Measurements from ENCODE around the gene COL26A1.
"Not testable (repeated sequence)": the region's sequence is repeated elsewhere in the genome, so short reads cannot be mapped to it uniquely, and the experiment has no call there.

COL26A1 gene

DNA sequence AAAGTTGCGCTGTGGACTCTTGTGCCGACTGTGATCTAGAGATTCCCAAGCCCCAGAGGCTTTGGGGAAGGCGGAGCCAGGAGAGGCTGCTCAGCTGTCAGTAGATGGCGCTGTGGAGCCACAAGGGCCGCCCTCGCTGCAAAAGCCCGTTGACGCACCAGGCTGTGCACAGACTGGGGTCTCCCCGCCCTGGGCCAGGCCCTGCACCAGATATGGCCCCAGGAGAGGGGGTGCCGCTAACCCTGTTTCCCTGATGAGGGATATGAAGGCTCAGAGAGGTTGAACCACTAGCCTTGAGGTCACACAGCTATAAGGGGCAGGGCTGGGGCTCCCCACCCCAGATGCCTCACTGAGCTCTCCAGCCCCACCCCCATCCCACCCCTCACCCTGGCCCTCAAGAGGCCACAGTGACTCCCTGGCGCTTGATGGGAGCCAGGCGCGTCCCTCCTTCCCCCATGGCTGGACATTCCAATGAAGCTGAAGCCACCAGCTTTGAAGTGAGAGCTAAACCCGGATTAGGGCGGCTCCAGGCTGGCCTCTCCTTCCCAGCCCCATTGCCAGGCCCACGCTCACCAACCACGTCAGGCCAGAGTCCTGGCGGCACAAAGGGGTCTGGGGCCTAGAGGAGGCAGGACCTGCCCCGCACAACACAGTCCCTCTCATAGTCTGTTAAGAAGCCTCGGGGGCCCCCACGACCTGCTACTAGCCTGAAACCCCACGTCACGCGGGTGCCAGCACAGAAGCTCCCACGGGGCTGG lies 240.0 kb downstream of the COL26A1 start:
- peak; percentile 44 to 76 for ATAC-seq

DNA sequence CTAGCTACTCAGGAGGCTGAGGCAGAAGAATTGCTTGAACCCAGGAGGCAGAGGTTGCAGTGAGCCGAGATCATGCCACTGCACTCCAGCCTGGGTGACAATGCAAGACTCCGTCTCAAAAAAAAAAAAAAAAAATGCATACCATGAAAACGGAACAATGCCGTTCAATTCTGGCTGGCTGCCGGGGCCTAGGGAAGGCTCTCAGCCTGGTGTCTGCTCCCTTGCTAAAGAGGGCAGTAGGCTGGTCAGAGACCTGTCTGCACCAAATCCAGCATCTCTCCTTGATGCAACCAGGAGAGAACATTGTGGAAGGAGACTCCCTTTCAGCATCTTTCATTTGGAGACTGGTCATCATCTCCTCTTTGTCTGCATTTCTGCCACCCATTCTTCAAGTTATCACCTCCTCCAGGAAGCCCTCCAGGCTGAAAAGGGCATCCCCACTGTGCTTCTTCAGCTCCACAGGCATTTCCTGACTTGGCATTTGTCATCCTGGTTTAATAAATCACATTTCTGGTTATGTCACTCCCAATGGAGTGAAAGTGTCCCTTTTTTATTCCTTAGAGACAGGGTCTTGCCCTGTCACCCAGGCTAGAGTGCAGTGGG lies 241.8 kb downstream of the COL26A1 start:
- ATAC-seq: no peak

DNA sequence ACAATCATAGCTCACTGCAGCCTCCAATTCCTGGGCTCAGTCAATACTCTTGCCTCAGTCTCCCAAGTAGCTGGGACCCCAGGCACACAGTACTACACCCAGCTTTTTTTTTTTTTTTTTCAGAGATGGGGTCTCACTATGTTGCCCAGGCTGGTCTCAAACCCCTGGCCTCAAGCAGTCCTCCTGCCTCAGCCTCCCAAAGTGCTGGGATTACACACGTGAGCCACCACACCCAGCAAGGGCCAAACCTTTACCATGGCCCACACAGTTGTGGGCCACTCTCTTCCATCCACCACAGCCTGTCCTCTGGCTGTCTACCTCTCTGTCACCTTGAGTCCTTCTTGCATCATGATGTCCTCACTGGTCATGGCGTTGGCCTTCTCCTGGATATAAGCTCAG lies 242.3 kb downstream of the COL26A1 start:
- not testable (repeated sequence) for ATAC-seq

DNA sequence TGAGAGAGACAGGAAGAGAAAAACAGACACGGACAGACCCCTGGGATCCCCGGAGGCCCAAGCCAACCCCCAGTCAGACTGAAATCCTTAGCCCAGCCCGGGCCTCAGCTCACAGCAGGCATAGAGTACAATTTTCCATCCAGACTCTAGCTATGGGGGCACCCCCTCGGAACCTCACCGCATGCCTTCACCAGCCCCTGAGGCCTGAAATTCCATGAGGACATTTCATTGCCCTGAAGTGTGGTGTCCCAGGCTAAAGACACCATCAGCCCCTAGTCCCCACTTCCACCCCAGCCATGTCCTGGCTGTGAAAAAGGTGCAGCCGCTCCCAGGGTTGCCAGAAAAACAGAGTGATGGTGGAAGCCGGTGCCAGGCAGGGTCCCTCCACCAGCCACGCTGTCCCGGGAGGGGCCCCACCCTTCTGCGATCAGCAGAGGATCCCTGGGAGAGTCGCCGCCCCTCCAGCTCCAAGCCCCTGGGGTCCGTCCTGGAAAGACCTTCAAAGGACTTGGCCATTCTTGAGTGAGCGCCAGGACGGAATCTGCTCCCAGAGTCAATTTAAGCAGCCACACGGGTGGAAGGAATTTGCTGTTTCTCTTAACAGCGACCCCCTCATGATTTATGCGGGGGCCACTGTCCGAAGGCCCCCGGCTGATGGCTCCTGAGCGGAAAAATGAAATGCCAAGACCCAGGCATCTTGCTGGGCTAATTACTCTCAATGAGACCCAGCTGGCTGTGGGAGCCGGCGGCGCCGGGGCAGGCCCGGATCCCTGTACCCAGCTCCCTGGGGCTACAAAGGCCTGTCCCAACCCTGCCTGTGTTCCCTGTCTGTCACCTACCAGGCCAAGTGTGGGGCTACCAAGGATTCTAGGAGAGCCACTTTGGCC lies 243.2 kb downstream of the COL26A1 start:
- no peak for ATAC-seq

DNA sequence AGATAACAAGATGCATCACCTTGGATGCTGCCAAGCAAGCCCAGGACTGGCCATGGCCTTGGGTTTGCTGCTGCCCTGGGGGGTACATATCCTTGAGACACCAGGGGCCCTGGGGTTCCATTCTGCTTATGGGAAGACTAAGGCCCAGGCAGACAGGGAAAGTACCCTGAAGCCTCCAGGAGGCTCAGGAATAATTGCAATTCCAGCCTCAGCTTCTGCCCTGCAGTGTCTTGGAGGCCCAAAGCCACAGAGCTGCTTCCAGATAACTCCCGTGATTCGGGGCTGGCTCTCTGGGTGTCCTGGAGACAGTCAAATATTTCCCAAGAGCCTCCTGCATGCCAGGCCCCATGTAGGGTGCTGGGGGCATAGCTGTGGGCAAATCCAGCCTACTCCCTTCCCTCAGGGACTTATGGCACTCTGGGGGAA lies 243.8 kb downstream of the COL26A1 start:
- ATAC-seq: no peak

All from activated CD4-positive, CD25-positive, alpha-beta regulatory T cell treated with anti-CD3 and anti-CD28 coated beads, Interleukin-2, amount 50 U/mL, for 24 hours (primary cell).